GM23338 (cell line): ENCODE data around the gene GPR18.

Experiments used
- EZH2phosphoT487 ChIP-seq: fragments of 200-600 bp; sonication (generic); IDR thresholded peaks from one replicate; pipeline ENCODE4 v1.8.1; 2018; ENCODE audit warnings: antibody characterized with exemption; ENCODE audit not compliant: unreplicated experiment
- POLR2AphosphoS5 ChIP-seq: IDR thresholded peaks from 2 replicates; pipeline ENCODE4 v1.6.1; 2016; ENCODE audit warnings: antibody characterized with exemption, low read depth
- TF ChIP-seq, protein P1 (sequence below), 2 experiments: fragments of 200-600 bp in 1 of 2; sonication (generic) in 1 of 2; conservative IDR thresholded peaks; 2 replicates each; pipeline versions ENCODE4 v1.5.1 to v1.6.1; 2016 to 2017; ENCODE audit warnings: antibody characterized with exemption in 2 of 2, low read depth in 2 of 2, mild to moderate bottlenecking in 2 of 2, moderate library complexity in 1 of 2

DNA sequence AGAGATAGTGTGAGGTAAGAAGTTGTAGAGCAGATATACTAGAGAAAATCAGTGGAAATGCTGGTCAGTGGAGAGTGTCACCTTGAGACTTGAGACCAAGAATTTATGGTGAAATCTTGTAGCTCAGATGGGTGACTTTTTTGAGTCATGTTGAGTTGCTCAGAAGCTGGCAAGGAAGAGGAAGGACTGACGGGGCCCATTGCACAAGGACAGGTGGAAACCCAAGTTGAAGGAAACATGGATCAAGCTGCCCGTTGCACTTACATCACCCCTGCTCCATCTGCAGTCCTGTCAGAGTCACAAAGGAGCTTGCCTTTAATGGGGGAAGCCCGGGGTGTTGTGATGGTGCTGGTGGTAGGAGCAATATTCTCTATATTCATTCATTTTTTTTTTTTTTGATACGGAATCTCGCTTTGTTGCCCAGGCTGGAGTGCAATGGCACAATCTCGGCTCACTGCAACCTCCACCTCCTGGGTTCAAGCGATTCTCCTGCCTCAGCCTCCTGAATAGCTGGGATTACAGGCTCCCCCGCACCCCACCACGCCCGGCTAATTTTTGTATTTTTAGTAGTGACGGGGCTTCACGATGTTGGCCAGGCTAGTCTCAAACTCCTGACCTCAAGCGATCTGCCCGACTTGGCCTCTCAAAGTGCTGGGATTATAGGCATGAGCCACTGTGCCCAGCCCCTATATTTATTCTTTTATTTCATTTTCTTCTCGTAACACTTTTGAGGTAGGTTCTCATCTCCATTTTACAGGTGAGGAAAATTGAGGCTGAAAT is 30.1 kb downstream of the GPR18 start:
- TF ChIP-seq EZH2phosphoT487 (no peak), POLR2AphosphoS5 (no peak)
- TF ChIP-seq, protein P1, sequence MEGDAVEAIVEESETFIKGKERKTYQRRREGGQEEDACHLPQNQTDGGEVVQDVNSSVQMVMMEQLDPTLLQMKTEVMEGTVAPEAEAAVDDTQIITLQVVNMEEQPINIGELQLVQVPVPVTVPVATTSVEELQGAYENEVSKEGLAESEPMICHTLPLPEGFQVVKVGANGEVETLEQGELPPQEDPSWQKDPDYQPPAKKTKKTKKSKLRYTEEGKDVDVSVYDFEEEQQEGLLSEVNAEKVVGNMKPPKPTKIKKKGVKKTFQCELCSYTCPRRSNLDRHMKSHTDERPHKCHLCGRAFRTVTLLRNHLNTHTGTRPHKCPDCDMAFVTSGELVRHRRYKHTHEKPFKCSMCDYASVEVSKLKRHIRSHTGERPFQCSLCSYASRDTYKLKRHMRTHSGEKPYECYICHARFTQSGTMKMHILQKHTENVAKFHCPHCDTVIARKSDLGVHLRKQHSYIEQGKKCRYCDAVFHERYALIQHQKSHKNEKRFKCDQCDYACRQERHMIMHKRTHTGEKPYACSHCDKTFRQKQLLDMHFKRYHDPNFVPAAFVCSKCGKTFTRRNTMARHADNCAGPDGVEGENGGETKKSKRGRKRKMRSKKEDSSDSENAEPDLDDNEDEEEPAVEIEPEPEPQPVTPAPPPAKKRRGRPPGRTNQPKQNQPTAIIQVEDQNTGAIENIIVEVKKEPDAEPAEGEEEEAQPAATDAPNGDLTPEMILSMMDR (conservative IDR thresholded peaks at IDR 0.05; ENCODE audit: low read depth in 2 of 2): no peak
